NCI-H1092 (cell line): Measurements from ENCODE around the gene EFEMP1.
"Not testable (repeated sequence)": the region's sequence is repeated elsewhere in the genome, so short reads cannot be mapped to it uniquely, and the experiment has no call there.

Source experiments
- DNase-seq: peaks from one replicate; lab custom pipeline; 2025; lab: John Stamatoyannopoulos, UW

EFEMP1 gene

DNA sequence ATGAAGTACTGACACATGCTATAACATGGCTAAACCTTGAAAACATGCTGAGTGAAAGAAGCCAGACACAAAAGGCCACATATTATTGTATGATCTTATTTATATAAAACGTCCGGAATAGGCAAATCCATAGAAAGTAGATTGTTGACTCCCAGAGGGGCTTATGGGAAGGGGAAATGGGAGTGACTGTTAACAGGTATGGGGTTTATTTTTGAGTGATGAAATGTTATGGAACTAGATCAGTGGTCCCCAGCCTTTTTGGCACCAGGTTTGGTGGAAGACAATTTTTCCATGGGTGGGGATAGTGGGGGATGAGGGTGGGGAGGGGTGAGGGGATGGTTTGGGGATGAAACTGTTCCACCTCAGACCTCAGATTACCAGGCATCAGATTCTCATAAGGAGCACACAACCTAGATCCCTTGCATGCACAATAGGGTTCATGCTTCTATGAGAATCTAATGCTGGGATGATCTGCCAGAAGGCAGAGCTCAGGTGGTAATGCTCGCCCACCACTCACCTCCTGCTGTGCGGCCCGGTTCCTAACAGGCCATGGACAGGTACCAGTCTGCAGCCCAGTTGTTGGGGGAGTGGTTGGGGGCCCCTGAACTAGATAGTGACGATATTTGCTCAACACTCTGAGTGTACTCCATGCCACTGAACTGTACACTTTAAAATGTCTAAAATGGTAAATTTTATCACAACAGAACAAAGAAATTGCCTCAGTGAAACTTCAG is 59.1 kb downstream of the EFEMP1 start:
- no peak for DNase-seq

GRCh38 chr2:55862673-55863390 is 60.8 kb downstream of the EFEMP1 start:
- DNase-seq = no peak

DNA sequence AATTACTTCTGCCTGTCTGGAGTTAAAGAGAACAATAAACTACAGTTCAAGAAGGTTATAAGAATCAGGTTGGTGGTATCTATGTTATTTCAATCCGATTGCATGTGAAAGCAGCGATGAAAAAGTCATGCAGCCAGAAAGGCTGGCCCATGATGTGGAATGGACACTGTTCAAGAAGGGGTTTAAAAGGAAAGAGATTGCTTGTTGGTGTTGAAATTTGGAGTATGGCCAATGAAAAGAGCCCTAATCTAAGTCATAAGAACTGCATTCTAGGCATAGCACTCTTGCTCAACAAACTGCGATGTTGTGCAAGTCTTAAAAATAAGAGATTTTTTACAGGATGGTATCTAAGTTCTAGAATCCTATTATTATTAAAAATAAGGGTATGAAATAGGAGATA is 61.3 kb downstream of the EFEMP1 start:
- DNase-seq = no peak

DNA sequence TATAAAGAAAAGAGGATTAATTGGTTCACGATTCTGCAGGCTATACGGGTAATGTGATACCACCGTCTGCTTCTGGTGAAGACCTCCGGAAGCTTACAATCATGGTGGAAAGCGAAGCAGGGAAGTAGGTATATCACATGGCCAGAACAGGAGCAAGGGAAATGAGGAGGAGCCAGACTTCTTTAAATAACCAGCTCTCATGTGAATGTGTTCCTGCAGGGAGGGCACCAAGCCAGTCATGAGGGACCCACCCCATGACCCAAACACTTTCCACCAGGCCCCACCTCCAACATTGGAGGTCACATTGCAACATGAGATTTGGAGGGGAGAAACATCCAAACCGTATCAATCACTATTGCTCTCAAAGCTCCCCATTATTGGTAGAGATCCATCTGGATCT is 61.8 kb downstream of the EFEMP1 start:
- DNase-seq = no peak

DNA sequence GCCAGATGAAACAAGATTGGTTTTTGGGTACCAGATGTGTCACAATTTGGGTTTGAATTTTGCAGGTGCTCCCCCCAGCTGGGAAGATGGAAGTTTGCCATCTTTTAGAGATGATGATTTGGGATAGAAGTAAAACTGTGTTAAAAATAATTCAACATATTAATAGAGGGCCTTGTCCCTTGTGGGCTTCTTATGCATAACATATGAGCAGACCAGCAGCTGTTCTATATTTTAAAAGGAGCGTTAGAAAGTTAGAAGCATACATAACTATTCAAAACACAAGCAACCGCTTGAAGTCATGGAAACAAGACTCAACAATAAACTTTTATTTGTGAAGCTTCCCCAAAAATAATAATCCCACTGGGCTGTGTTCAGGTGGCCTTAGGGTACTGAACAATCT is 62.8 kb downstream of the EFEMP1 start:
- no peak for DNase-seq

DNA sequence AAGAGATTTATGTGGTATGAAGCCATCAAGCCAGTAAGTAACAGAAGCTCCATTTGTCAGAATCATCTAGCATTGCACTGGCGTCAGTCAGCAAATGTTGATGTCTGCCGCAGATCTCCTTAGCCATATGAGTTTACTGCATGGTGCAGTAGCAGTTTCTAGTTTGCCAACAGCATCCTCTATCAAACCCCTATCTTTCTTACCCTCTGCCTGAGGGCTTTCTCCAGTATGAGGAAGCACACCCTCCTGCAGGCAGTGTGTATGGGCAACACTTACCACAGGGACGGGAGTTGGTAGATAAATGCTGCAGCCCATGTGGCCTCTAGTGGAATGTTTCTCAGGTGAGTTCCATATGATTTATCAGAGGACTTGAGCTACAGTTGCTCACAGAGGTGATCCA is 63.7 kb downstream of the EFEMP1 start:
- no peak for DNase-seq

- DNase-seq = no peak
Measured at GRCh38 chr2:55857766-55858165, 65.8 kb downstream of the EFEMP1 start.

DNA sequence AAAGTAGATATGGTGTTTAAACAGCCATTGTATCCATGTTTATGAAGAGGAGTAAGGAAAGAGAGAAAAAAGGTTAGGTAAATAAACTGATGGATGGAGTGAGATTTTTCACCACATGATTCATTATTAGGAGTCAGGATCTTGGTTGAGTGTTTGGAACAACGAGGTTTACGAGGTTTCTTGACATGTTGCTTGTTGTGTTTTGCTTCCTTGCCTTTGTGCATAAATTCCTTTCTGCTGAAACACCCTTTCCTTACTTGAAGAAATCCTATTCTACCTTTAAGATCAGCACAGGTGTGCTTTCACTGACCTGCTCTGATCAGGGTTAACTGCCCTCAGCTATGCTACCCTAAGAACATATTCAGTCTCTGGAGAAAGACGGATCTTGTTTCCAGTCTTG is 66.6 kb downstream of the EFEMP1 start:
- no peak for DNase-seq

DNA sequence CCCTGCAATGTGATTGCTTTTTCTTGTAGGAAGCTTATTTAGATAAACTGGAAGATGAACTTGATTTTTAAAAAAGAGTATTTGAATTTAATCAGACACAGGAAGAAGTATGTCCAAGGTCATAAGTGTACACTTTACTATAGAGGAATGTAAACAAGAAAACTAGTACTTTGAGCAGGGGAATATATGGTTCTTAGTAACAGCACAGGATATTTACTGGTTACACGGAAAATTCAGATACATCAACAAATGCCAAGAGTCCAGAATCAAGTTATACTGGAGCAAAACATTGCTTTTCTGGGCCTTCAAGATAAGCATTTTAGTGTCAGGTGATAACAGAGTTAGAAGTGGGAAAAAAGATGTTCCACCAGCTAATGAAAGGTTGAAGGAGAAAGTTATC is 75.5 kb downstream of the EFEMP1 start:
- no peak for DNase-seq

DNA sequence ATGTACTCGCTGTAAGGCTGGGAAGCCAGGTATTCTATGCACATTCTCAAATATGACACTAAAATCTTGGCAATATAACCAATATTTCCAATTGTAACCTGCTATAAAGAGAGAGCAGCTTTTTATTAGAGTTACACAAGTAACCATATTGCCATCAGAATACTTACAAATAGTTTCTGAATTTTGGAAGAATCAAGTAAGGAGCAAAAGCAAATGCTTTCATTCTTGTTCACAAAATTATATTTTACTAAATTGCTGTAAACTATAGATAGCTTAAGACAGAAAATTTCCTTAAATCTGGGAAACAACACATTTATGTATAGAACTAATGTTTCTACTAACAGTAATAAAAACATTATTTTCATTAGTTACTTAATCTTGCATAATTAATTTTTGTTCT is 77.2 kb downstream of the EFEMP1 start:
- DNase-seq = no peak

- DNase-seq = no peak
Measured at GRCh38 chr2:55844986-55845385, 78.6 kb downstream of the EFEMP1 start.

GRCh38 chr2:55843994-55844345 is 79.6 kb downstream of the EFEMP1 start:
- no peak for DNase-seq

GRCh38 chr2:55843096-55843993 is 80.2 kb downstream of the EFEMP1 start:
- no peak for DNase-seq

DNA sequence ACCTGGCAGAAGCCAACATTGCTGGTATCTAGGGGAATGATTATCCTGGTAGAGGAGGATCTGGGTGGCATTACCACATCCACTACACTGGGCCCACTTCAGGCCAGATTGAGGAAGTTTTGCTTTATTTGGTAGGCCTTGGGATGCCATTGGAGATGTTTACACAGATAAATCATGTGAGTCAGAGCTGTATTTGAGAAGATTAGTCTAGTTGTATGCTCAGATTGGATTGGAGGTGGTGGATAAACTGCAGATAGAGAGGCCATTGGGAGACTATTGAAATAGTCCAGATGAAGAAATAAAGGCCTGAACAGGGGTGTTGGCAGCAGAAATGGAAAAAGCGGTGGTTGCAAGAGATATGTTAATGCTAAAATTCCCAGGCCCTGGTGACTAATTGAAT is 81.5 kb downstream of the EFEMP1 start:
- DNase-seq = no peak

DNA sequence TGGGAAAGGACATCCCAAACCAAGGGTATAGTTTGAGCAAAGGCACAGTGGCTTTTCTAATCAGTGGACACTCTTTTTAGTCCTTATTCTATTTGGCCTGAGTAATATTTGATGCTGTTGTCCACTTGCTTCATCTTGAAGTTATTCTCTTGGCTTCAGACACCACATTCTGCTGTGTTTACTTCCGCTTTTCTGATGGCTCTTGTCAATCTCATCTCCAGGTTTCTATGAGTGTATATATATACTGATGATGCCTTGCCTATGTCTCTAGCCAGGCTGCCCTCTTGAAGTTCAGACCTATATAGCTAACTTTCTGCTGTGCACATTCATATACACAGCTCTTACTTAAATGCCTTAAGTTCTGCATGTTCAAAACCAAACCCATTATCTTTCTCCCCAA is 83.1 kb downstream of the EFEMP1 start:
- no peak for DNase-seq

DNA sequence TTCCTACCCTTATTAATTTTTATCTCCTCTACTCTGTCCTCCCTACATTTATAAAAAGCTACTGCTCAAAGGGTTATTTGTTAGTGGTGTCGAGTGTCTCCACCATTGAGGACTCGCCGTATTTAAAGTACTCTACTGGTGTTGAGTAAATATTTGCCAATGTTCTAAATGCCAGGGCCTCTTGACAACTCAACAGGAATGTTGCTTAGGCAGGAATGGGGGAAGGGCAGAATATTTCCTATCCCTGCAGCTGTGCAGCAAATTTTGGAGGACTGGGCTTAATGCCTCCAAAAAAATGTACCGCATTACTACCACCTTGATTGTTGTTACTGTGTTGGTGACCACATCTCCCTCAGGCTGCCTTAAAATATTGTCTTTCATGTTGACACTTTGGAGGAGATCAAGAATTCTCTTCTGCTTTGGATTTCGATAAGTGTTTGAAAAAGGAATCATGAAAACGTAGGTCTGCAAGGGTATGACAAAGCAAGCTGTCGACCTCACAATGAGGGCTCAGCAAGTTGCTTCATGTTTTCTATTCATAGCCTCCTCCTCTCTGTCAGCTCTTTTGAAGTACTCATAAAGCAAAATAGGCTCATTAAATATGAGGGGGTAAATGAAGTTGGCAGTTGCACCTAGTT is 84.3 kb downstream of the EFEMP1 start:
- DNase-seq = peak; percentile 77

DNA sequence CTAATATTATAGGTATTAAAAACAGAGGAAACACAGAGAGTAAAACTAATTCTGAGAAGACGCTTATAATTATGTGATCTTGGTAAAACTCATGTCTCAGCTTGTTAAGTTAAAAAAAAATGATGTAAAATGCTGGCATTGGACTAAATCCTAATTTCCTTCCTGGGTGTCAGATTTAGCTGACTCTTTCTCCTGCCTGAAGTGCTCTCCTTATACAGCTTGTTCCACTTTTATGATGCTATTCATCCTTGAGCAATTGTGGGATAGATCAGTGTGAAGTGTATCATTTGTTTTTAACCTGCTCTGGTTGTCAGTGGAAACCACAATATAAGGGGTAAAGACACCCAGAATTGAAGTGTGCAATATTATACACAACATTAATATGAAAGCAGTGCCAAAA is 84.9 kb downstream of the EFEMP1 start:
- DNase-seq = peak; percentile 8

GRCh38 chr2:55838117-55838516 is 85.5 kb downstream of the EFEMP1 start:
- not testable (repeated sequence) for DNase-seq

DNA sequence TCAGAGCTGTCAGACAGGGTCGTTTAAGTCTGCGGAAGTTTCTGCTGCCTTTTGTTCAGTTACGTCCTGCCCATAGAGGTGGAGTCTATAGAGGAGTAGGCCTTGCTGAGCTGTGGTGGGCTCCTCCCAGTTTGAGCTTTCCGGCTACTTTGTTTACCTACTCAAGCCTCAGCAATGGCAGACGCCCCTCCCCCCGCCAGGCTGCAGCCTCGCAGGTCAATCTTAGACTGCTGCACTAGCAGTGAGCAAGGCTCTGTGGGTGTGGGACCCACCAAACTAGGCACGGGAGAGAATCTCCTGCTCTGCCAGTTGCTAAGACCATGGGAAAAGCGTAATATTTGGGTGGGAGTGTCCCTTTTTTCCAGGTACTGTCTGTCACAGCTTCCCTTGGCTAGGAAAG is 86.5 kb downstream of the EFEMP1 start:
- no peak for DNase-seq

DNA sequence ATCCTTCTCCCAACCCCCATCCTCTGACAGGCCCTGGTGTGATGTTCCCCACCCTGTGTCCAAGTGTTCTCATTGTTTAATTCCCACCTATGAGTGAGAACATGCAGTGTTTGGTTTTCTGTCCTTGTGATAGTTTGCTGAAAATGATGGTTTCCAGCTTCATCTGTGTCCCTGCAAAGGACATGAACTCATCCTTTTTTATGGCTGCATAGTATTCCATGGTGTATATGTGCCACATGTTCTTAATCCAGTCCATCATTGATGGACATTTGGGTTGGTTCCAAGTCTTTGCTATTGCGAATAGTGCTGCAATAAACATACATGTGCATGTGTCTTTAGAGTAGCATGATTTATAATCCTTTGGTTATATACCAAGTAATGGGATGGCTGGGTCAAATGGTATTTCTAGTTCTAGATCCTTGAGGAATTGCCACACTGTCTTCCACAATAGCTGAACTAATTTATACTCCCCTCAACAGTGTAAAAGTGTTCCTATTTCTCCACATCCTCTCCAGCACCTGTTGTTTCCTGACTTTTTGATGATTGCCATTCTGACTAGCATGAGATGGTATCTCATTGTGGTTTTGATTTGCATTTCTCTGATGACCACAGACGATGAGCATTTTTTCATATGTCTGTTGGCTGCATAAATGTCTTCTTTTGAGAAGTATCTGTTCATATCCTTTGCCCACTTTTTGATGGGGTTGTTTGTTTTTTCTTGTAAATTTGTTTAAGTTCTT is 91.7 kb downstream of the EFEMP1 start:
- not testable (repeated sequence) for DNase-seq

GRCh38 chr2:55827855-55828254 is 95.7 kb downstream of the EFEMP1 start:
- DNase-seq = no peak

GRCh38 chr2:55827428-55827827 is 96.2 kb downstream of the EFEMP1 start:
- DNase-seq = not testable (repeated sequence)
